ENCODE results near the gene EEF1AKMT1.

EEF1AKMT1 gene

DNA sequence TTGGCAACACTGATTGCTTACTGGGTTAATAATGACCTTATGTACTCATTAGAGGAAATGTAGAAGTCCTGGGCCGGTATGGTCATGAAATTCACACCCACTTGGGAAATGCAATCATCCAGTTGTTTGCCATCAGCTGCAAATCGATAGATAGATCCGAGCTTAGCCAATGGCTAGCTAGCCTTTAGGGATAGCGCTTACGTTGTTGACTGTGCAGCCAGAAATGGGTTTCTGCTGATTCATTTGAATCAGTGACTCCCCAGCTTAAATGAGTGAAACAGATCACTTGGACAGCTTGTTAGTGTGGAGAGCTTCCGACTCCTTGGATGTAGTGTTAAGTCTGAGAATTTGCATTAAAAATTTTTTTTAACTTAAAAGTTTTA, 58.4 kb downstream of the EEF1AKMT1 start:
- no peak for DNase-seq (ENCODE audit: insufficient read length)
- no peak for FAIRE-seq

DNA sequence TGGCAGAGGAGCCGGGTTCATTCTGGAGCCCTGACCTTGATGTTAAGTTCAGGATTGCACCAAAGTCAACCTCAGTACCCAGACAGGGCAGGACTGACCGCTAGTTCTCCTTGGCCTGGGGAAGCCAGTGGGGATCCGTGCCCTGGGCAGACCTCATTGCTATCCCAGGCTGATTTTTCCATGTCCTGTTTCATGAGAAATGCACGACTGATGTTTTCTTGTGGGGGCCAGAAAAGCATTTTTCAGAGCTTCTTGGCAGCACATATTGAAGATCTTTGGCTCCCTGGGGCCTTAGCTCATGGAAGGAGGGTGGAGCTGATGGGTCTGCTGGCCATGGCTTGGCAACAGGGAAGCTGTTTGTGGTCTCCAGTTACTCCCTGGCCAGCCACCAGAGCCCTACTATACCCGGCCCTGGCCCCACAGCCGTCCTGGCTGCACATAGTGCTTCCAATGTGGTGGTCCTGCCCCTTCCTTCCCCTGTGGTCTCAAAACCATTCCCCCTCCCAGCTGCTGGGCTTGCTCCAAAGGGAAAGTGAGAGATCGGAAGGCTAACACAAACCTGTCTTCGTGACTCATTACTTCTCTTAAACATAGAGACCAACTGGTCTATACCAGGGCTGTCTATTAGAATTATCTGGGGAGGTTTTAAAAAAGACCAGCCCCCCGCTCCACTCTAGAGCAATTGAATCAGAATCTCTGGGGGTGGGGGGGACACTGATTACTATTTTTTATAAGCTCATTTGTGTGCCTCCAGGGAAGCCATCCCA, 59.0 kb downstream of the EEF1AKMT1 start:
- DNase-seq (ENCODE audit: insufficient read length) (no peak), FAIRE-seq (no peak)
- no peak for TF ChIP-seq POLR2A (IDR thresholded peaks at IDR 0.05; ENCODE audit: low read depth, low read length)

More for the DNA sequence above, 58.4 kb downstream of the EEF1AKMT1 start:
- TF ChIP-seq POLR2AphosphoS5 (IDR thresholded peaks at IDR 0.05; ENCODE audit: low read depth, low read length) (no peak), TAF1 (IDR thresholded peaks at IDR 0.05; ENCODE audit: borderline replicate concordance, low read depth, low read length) (no peak), POLR2A (IDR thresholded peaks at IDR 0.05; ENCODE audit: low read depth, low read length) (no peak)

DNA sequence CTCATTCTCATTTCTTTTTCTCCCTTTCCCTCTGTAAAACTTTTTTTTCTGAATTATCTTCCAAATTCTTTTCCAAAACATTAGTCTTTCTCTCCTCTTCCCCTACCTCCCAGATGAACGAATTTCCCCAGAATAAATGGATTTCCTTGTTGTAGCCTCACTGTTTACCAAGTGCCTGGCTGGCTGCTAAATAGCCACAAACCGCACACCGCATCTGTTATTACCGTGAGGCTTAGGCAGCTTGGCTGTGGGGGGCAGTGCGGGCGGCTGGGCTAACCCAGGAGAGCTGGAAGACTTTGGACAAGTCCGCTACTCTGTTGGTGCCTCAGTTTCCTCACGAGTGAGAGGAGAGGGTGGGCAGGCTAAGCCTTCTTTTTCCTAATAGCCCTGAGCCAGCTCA, 59.6 kb downstream of the EEF1AKMT1 start:
- no peak for TF ChIP-seq TAF1 (IDR thresholded peaks at IDR 0.05; ENCODE audit: borderline replicate concordance, low read depth, low read length)
- TF ChIP-seq POLR2AphosphoS5 (IDR thresholded peaks at IDR 0.05; ENCODE audit: low read depth, low read length) = no peak
- TF ChIP-seq POLR2A (IDR thresholded peaks at IDR 0.05; ENCODE audit: low read depth, low read length) = no peak
- no peak for DNase-seq (ENCODE audit: insufficient read length)
- FAIRE-seq = no peak

DNA sequence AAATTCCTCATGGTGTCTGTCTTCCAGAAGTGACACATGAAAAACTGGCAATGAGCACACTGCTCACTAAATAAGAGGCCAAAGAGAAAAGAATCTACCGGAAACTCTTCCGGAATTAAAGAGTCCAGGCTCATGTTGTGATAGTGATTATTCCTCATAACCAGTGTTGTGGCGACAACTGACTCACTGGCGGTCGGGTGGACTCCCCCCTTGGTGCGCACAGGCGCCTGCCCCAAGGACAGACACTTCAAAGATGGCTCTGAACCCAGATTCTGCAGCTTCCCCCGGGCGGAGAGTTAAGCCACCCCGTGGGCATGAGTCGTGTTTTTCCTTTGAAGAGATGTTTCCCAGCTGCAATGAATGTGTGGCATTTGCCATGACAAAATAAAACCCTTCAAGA, 60.0 kb downstream of the EEF1AKMT1 start:
- FAIRE-seq = no peak
- TF ChIP-seq POLR2A (IDR thresholded peaks at IDR 0.05; ENCODE audit: low read depth, low read length) (no peak), POLR2AphosphoS5 (IDR thresholded peaks at IDR 0.05; ENCODE audit: low read depth, low read length) (no peak), TAF1 (IDR thresholded peaks at IDR 0.05; ENCODE audit: borderline replicate concordance, low read depth, low read length) (no peak)
- DNase-seq (ENCODE audit: insufficient read length) = no peak

DNA sequence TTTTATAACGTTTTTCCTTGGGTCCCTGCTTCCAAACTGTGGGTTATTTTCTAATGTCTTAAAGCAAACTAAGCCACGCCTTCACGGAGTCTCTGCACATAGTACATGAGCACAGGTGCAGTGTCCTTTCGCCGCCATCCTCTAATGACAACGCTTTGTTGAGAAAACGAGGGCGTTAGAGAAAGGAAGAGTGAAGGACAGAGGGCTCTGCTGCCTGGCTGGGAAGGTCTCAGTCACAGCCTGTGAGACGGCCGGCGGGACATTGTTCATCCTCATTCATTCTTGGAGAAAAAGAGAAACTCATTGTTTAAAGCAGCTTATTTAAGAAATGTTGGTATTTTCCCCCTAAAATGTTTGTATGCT, 60.8 kb downstream of the EEF1AKMT1 start:
- no peak for FAIRE-seq
- DNase-seq (ENCODE audit: insufficient read length) = no peak
- no peak for TF ChIP-seq TAF1 (IDR thresholded peaks at IDR 0.05; ENCODE audit: borderline replicate concordance, low read depth, low read length)
- TF ChIP-seq POLR2AphosphoS5 (IDR thresholded peaks at IDR 0.05; ENCODE audit: low read depth, low read length) = no peak
- TF ChIP-seq POLR2A (IDR thresholded peaks at IDR 0.05; ENCODE audit: low read depth, low read length) = no peak

DNA sequence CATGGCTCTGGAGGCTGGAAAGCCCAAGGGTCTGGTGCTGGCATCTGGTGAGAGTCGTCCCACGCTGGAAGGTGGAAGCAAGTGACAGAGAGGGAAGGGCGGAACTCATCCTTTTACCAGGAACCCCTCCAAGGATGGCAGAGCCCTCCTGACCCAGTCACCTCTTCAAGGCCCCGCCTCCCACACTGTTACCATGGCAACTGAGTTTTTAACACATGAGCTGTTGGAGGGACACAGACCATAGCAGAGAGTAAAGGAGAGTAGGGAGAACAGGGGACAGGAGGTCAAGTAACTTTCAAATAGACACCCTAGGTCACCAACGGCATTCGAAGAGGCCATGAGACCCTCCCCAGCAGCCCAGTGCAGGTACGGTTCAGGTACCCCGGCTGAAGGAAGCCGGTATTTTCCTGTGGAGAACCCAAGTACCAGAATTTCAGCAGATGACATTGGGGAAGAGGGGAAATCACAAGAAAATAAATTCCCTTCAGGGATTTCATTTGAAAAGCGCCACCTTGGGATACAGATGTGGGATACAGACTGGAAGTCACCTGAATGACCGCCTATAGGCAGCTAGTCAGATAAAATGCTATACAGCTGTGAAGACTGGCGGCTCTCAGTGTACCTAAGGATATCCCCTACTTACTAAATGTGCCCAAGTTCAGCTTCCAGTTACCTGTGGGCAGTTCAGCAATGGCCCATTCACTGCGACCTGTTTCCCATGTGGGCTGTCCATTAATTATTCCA, 62.3 kb downstream of the EEF1AKMT1 start:
- TF ChIP-seq TAF1 (IDR thresholded peaks at IDR 0.05; ENCODE audit: borderline replicate concordance, low read depth, low read length) (no peak), POLR2A (IDR thresholded peaks at IDR 0.05; ENCODE audit: low read depth, low read length) (no peak), POLR2AphosphoS5 (IDR thresholded peaks at IDR 0.05; ENCODE audit: low read depth, low read length) (no peak)
- DNase-seq (ENCODE audit: insufficient read length) (no peak), FAIRE-seq (no peak)

DNA sequence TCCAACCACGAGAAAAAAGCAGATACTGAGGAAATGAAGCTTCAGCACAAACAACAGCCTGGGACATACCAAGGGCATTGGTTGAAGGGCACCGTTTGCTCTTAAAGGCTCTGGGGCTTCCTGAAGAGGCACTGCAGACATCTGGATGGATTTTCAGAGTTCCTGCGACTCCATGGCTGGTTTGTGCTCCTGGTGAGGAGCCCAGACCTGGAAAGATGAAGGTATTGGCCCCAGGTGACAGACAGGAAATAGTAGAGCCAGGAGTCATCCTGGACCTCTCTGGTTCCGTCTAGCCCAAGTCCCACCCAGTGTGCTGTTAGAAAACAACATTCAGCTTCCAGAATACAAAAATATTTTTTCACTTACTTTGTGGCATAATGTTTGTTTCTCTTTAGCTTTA, 64.0 kb downstream of the EEF1AKMT1 start:
- no peak for DNase-seq (ENCODE audit: insufficient read length)
- FAIRE-seq = no peak
- TF ChIP-seq POLR2AphosphoS5 (IDR thresholded peaks at IDR 0.05; ENCODE audit: low read depth, low read length) = no peak
- no peak for TF ChIP-seq POLR2A (IDR thresholded peaks at IDR 0.05; ENCODE audit: low read depth, low read length)
- no peak for TF ChIP-seq TAF1 (IDR thresholded peaks at IDR 0.05; ENCODE audit: borderline replicate concordance, low read depth, low read length)

DNA sequence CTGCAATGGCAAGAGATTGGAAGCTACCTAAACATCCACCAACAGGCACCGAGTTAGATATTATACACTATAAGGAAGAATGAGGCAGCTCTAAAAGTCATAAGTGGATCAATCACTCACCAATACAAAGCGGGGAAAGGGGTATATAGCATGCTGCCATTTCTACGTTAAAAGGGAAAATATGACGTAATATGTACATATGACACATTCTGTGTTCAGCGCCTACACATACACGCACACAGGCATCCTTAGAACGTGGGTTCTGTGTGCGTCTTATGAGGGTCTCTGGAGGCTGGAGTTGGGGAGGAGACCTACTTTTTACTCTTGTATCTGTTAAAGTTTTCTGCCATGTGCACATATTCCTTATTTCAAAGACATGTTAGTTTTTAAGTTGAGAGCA, 64.4 kb downstream of the EEF1AKMT1 start:
- no peak for TF ChIP-seq POLR2A (IDR thresholded peaks at IDR 0.05; ENCODE audit: low read depth, low read length)
- FAIRE-seq = no peak
- no peak for DNase-seq (ENCODE audit: insufficient read length)

DNA sequence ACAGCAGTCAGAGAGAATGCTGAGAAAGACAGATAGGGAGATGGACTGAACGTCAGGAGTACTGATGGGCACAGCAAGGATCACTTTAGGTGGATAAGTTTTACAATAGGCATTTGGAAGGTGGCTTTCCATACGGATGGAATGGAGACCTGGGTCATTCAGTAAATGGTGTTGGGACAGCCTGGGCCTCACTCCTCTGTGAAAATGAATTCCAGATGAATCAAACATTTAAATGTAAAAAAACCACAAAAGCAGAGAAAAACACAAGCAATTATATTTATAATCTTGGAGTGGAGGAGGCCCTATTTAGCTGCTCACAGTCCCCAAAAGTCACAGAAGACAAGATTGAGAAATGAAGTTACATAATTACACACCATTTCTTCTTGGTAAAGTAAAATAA, 65.5 kb downstream of the EEF1AKMT1 start:
- TF ChIP-seq TAF1 (IDR thresholded peaks at IDR 0.05; ENCODE audit: borderline replicate concordance, low read depth, low read length) (no peak), POLR2AphosphoS5 (IDR thresholded peaks at IDR 0.05; ENCODE audit: low read depth, low read length) (no peak), POLR2A (IDR thresholded peaks at IDR 0.05; ENCODE audit: low read depth, low read length) (no peak)
- no peak for FAIRE-seq
- DNase-seq (ENCODE audit: insufficient read length) = no peak

DNA sequence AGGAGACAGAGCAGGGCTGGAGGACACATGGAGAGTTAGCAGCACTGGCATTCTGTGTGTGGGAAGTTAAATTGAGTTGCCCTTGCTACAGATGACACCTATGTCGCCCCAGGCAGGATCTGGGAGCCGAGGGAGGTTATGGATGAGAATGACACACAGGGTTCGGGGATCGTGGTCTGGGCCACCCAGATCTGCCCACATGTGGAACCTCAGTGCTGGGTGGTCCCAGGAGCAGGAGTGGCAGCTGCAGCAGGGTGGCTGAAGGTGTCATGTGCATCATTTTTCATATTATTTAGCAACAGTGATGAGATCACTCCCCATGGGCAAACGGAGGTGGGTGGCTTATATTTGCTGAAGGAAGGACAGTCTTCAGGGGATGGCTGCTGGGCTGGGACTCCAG, 67.1 kb downstream of the EEF1AKMT1 start:
- DNase-seq (ENCODE audit: insufficient read length) (no peak), FAIRE-seq (no peak)
- TF ChIP-seq POLR2AphosphoS5 (IDR thresholded peaks at IDR 0.05; ENCODE audit: low read depth, low read length) (no peak), TAF1 (IDR thresholded peaks at IDR 0.05; ENCODE audit: borderline replicate concordance, low read depth, low read length) (no peak), POLR2A (IDR thresholded peaks at IDR 0.05; ENCODE audit: low read depth, low read length) (no peak)

DNA sequence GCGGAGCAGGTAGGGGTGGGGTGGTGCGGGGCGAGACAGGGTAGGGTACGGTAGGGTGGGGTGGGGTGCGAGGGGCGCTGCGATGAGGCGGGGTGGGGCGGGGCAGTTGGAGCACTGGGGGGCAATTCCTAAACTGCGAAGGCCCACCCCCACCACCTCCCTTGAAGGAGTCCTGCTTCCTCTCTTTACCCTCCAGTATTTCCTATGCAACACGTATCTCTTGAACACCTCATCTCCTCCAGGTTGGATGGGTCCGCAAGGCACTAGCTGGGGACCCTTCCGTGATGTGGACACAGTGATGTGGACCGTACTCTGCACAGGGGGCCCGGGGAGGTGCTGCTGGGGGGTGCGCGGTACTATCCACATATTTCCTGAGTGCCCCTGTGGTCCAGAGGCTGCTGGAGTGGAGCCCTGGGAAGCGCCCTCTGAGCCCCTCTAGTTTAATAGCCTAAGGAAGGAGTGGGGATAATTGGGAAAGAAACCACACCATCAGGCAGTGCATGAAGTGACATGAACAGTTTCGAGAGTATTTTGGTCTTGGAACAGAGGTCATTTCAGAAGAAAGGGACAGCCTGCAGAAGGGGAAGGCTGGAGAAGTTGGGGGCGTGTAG, 69.2 kb downstream of the EEF1AKMT1 start:
- DNase-seq (ENCODE audit: insufficient read length) (no peak), FAIRE-seq (no peak)
- TF ChIP-seq POLR2A (IDR thresholded peaks at IDR 0.05; ENCODE audit: low read depth, low read length) (no peak), TAF1 (IDR thresholded peaks at IDR 0.05; ENCODE audit: borderline replicate concordance, low read depth, low read length) (no peak), POLR2AphosphoS5 (IDR thresholded peaks at IDR 0.05; ENCODE audit: low read depth, low read length) (no peak)

Data from GM12892 (cell line).